ENCODE measurements around the gene TIMP2.

DNA sequence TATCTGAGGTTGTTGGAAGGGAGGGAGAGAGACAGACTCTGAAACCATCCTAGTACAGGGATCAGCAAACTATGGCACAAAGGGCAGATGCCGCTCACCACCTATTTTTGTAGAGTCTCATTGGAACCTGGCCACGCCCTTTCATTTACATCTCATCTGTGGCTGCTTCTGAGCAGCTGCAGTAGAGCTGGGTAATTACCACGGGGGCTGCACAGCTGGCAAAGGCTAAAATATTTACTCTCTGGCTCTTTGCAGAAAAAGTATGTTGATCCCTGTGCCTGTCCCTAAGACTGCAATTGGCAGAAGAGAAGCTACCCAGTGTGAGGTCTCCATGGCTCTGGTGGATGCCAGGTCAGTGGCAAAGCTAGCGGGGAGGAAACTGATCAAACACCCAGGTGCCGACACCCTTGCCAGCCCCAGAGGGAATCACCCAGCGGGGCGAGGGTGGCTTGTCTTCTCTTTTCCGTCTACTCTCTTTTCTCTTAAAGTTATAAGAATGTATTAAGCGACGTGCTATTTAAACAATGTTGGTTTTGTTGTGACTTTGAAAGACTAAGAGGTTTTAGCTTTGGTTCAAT is 36.2 kb downstream of the TIMP2 start:
- TF ChIP-seq CTCF (IDR thresholded peaks at IDR 0.05) (no peak), POLR2A (IDR thresholded peaks at IDR 0.05) (no peak)

Data from uterus (tissue), 2 donors.